NCI-H2196 treated with DMSO at 0.1 percent for 48 hours (cell line): Measurements from ENCODE around the gene PCK1.

ENCODE experiments used
- DNase-seq: peaks from one replicate; lab custom pipeline; 2025; ENCODE audit not compliant: unreplicated experiment; lab: John Stamatoyannopoulos, UW

Gene PCK1

DNA sequence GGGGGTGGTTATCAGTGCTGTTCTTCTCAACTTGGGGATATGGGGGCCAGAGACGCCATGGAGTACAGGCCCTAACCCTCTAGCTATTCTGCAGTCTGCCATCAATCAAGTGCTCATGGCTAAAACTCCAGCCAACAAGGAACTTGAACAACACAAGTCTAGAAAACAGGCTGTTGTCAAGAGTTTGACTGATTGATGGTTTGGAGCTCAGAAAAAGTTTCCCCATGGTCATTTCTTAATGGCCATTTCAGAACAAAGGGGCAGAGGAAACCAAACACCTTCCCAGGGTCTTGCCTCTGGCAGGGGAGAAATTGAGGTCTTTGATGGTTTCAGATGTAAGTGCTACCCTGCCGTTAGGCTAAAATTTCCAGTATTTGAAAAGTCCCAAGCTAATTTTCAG, 15.1 kb downstream of the PCK1 start:
- DNase-seq: no peak

DNA sequence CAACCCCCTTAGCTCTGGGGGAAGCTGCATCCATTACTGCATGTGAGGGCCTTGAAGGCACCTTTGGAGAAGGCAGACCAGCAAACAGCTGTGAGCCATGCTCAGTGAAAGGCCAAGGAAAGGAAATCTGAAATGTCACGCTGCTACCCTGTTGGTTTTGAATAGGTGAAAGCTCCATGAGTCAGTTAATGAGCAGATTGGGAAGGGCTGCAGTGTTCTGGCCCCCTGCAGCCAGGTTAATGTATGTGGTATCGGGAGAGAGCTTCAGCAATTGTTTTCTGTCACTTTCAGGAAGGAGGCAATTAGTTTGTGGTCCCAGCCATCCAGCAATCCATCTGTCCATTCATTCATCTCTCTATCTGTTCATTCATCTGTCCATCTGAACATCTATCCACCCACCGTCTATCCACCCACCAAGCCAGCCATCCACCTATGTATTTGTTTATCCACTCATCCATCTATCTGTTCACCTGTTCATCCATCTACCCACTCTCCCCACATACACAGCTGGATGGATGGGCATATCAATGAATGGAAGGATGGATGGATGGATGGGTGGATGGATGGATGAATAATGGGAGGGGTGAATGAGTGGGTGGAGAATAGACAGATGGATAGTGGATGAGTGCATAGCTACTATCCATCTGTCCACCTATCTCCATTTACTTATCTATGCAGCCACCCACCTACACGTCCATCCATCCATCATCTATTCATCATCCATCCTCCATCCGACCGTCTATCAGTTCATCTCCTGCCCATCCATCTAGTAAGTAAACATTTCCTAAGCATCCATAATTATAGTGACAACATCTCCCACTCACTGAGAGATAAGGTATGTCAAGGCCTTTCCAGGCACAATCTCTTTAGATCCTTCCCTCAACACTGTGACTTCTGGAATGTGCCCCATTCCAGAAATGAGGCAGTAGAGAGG, 16.0 kb downstream of the PCK1 start:
- DNase-seq: no peak

DNA sequence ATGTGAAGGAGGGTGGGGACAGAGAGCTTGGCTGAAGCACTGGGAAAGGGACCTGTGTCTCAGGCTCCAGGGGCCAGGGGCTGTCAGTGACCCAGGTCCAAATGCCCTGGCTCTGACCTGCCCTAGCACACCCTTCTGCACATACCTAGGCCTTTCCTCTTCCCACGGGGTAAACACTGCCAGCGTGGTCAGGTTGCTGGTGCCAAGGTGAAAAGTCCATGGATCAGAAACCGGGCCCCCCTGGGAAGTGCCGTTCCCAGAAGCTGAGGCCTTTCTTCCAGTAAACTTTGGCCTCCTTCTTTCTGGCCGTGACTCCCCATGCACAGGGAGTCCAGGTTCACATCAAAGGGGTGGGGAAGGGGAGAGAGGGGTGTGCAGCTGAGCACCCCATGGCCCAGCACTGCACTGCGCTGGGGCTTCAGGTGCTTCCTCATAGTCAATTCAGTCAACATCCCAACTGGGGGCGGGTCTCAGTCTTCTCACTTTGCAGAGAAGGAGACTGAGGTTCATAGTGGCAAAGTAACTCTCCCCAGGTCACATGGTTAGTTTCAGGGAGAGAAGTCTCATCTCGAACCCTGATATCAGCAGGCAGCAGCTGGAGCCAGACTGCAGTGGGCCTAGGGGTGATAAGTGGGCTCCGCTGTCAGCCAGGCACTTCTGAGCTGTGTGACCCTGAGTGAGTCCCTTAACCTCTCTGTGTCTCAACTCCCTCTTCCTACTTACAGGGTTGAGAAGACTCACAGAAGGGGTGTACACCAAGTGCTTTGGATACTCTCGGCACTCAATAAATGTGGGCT, 17.0 kb downstream of the PCK1 start:
- DNase-seq: no peak

DNA sequence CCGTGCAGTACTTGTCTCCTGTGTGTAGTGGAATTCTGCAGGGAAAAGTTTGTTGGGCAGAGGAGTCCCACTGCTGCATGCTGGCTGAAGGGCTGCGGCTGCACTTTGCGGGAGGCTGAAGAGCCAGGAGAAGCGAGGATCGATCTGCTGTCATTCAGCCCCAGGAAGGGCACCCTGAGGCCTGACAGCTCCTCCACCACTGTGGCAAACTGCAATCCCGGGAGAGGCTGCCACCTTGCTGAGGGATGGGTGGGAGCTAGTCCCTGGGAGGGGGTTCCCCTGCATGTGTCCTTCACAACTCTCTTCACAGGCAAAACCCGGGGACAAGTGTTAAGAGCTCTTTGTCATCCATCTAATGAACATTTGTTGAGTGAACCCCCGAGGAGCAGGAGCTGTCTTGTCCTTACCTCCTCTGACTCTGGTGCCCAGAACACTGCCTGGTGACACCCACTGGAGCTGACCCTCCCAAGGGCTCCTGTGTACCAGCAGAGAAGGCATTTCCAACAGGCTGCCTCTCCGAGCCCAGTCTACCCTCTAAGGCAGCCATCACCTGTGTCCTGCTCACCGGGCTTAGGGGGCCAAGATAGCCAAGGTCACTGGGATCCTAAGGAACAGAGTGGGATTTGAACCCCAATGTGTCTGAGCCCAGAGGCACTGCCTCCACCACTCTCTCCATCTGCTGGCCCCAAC, 17.7 kb downstream of the PCK1 start:
- no peak for DNase-seq

DNA sequence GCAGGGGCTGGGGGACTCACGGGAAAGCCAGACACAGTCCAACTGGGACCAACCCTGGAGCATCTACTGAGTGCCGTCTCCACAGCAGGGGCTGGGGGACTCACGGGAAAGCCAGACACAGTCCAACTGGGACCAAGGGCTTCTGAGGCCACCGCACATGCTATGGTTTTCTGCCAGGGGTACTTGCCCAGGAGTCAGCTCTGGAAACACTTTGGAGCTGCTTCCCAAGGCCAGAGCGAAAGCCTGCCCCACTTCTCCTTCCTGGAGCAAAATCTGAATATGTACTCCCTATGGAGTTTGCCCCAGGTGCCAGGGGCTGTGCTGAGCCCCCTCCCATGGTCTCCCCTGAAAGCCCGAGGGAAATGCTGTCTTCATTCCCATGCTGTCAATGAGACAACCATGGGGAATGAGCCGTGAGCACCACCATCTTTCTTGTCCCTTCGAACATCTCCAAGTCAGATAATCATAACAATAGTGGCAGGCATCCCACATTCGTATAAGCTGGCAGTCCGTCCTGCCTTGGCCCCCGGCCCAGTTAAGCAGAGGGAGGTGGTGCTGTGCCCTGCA, 18.5 kb downstream of the PCK1 start:
- no peak for DNase-seq

DNA sequence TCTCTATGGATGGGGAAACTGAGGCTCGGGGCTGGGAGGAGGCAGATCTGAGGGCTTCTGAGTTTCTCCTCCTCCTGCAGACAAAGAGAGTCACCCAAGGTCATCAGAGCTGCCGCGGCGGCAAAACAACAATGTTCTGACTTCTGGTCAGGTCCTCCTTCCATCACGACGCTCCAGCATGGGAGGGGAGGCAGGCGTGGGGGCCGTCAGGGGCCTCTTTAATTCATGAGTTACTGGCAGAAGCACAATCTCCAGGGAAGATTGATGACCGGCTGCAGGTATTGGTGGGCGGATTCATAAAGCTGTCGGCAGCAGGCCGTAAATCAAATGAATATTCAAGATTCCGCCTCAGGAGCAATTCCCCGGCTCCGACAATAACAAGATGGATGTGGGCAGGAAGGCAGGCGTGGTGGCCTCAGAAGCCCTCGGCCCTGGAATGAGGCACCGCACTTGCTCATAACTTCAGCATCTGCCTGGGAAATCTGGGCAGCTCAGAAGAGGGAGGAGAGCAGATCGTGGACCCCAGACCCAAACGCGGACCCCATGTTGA, 19.1 kb downstream of the PCK1 start:
- DNase-seq: no peak

DNA sequence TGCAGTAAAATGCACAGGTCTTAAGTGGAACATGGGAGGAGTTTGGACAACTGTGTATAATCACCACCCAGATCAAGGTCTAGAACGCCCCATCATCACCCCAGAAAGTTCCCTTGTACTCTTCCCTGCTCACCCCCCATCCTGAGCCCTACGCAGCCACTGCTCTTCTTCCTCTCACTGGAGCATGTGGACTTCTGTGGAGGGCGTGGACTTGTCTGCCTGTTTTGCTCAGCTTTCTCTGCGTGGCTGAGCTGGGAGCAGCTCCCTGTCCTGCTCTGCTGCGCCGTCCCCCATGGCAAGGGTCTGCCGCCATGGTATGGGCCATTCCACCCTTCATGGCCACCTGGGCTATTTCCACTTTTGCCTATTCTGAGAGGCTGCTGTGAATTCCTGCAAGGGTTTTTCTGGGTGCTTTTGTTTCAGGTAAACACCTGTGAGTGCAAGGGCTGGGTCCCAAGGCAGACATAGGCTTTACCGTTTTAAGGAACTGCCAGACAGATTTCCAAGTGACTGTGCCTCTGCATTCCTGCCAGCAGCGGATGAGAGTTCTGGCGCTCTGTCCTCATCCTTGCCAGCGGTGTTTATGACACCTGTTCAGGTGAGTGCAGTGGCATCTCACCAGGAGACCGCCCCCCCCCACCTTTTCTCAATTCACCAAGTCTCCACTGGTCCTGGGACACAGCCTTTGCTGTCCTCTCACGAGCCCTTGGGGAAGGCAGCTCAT, 19.7 kb downstream of the PCK1 start:
- DNase-seq: no peak

DNA sequence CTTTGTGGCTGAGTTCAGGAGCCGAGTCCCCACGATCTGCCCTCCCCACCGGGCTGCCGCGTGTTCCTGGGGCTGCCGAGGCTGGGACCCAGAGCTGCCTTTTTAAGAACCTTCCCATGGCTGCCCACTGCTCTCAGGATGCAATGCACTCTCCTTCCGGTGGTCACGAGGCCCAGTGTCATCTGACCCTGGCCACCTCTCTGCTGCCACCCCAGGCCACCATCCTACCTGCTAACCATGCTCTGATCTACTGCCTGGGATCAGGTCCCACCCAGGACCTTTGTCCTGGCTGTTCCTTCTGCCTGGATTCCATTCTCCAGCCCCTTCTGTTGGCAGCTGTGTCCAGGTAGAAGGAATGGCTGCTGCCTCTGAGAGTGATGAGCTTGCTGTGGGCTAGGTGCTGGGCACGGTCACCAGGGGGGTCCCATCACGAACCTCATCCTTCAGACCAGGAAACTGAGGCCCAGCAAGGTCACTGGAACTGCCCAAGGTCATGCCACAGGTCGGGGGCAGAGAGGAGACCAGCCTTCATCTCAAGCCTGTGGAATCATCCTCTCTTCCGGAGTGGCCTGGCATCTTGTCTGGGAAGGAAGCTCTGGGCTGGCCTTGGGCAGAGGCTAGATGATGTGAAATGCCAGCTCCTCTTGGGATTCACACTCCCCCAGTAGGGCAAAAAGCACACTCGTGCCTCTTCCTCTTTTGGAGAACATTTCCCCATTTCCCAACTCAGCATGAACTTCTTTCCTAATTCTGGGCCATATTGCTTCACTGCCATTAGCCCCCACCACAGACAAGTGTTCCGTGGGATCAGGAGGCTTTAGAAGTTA, 20.5 kb downstream of the PCK1 start:
- no peak for DNase-seq

DNA sequence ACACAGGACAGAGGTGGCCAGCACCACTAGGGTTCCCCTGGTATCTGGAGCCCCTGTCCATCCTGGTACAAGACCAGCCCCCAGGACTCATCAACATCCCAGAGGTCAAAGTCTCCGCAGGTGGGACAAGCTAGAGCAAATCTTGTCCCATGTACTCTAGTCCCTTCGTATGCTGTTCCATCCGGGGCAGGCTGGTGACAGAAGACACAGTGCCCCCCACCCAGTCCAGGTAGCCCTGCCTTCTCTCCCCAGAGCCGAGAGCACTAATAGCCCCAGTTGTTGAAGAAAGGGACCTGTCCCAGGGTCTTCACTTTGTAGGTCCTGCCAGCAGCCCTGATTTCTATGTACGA, 21.1 kb downstream of the PCK1 start:
- no peak for DNase-seq

DNA sequence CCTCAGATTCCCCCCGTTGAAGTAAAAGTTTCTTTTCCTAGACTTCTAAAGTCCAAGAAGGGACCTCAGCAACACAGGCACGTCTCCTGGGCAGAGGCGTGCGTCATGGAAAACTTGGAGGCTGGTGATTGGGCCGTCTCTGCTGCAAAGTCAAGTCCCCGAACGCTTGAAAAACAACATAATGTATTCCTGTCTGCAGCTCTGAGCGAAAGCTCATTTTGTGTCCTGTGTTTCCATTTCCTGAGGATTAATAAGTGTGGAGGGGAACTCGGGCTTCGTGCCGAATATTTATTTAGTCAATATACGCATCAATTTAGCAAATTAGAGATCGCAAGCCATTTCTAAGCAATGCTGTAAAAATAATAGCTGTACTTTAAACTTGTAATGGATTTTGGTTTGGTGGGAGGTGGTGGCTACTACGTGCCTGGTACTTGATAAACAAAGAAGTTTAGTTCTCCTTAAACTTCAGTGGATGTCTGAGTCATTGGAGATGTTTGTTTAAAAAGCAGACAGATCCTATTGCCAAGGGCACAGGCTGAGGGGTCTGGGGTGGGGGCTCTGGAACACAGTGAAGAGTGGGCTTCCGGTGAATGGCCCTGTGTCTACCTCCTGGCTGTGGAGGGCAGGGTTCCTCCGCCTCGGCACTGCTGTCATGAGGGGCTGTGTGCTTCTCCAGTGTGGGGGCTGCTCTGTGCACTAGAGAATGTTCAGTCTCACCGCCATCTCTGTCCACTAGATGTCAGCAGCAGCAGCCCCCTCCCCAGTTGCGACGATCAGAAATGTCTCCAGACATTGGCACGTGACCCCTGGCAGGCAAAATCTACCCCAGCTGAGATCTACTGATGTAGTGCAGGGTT, 21.8 kb downstream of the PCK1 start:
- DNase-seq: no peak

DNA sequence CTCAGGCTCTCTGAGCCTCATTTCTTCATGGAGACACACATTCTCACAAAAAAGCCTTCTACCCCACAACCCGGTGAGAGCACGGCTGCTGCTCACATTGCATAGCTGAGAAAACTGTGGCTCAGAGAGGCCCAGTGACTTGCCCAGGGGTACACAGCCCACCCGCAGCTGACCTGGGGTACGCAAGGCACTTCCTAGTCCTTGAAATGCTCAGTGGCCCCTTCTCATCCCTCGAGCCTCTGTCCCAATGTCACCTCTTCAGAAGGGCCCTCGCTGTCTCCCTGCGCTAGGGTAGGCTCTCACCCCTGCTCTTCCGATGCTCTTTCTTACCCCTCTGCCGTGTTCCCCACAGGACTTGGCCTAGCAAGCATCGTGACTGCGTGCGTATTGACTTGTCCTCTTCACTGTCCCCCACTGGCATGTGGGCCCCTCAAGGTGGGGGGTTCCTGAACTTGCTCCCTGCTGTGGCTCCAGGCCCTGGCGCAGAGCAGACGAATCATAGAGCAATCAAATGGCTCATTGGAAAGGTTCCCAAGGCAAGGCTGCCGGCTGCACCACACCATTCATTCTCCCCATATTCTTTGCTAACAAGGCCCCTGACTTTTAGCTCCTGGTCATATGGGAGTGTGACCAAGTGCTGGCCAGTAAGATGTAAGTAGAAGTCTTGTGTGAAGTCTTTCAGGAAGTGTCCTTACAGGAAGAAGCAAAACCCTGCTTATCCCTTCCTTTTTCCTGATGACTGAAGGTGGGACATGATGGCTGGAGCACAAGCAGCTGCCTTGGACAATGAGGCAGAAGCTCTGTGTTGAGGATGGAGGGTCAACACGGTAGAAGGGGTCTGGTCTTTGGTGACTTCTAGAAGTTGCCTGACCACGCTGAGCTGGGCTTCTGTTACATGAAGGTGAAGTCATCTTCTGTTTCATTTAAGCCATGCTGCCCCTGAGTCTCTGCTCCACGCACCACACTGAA, 22.7 kb downstream of the PCK1 start:
- no peak for DNase-seq

DNA sequence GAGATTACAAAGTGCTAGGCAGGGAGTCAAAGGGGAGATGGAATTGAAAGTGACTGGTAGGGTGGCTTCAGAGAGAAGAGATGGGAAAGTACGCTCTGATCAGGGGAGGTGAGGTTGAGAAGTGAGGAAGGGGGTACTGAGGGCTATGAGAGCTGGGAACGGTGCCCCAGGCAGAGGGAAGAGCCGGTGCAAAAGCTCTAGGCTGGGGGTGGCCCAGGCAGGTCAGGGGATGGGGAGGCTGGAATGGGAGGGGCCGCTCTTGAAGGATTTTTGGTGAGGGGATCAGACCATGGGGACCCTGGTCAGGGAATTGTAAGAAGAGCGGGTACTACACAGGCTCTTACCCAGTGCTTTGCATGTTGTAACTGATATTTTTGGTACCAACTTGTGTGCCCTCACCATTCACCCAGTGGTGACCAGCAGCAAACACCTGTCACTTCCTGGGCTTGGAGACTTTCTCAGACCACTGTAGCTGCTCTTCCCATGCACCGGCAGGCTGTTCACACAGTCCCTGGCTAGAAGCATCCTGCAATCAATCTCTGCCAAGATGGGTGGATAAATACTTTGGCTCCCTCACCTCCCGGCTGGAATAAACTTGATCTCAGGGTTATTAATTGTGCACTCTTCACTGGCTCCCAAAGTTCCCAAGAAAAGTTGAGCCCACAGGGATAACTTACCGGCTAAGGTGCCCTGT, 24.0 kb downstream of the PCK1 start:
- no peak for DNase-seq

DNA sequence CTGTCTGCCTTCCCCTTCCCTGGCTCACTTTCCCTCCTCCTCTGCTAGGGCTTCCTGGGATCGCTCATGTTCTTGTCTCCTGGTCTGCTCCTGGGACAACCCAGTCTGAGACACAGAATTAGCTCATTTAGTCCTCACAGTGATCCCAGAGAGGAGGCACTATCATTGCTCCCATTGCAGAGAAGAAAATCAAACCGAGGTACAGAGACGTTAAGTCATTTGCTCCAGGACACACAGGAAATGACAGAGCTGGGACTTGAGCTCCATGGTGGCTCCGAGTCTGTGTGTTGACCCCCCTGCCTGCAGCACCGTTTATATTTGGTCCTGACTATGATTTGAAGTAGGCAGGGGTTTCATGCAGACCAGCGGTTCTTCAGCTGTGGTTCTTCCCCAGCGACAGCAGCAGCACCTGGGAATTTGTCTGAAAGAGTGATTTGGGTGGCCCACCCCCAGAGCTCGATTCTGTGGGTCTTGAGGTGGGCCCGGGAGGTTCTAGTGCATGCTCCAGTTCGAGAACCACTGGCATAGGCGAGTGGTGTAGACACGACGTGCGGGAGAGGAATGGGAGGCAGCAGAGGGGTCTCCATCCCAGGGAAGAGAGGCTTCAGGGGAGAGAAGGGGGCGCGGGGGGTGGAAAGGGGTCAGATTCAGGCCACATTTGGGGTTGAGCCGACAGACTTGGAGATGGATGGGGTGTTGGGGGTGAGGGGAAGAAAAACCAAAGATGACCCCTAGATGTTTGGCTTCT, 24.7 kb downstream of the PCK1 start:
- DNase-seq: no peak

DNA sequence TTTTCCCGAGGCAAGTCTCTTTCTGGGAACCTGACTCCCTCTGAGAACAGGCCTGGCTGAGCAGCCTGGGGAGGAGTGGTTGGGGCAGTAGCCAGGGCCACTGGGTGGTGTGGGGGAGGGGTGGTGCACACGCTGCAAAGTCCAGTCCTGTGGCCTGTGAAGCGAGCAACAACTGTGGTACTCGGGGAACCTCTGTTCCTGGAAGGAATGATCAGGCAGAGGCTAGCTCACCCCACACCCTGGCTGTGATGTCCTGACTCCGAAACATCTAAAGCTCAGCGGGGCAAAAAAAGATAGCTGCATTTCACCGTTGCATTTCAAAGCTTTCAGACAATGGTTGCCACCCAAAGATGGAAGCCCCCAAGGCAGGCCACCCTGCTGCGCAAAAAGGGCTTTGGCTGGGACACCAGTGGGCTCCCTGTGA, 25.5 kb downstream of the PCK1 start:
- DNase-seq: no peak

DNA sequence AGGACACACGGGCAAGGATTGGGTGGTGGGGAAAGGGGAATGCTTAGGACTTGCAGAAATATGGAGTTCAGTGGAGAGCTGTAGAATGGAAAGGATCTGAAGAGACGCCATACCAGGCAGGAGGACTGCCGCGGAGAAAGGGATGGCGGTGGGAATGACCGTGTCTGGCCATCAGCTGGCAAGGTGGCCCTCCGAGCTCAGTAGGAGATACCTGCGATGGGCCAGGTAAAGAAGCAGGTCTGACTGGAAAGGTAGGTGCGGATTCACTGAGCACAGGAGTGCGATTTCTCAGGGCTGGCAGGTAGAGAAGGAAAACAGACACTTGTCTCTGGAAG, 26.0 kb downstream of the PCK1 start:
- DNase-seq: no peak

DNA sequence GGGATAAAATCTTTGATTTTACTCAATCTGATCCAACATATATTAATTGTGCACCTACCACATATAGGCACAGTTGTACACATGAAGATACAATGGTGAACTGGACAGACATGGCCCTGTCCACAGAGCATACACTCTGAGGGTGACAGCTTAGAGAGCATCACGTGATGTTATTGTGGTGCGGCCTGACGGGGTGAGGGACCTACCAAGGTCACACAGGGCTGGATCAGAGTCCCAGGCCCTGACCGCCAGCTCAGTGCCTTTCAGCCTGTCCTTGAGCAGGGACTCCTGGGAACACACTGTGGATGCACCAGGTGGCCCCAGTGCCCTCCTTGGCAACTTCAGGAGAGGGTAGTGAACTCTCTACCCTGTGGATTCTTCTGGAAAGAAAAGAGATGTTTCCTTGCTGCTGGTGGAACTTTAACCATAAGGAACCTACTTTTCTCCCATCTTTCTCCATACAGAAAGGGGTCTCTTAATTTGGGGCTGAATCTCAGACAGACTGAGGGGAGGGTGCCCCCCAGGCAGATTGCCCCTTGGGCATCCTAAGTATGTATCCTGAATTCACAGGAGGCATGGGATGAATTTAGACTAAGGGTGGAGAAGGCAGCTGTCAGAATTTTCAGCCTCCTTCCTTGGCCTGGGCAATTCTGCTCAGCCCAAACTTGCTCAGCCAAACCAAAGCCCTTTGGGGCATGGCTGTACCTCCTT, 26.5 kb downstream of the PCK1 start:
- no peak for DNase-seq
